Activated CD4-positive, alpha-beta T cell treated with anti-CD3 and anti-CD28 coated beads for 48 hours (primary cell): ENCODE results near the gene FRY.

Experiments
- DNase-seq: peaks from one replicate; pipeline ENCODE4 v3.0.0-alpha.2; 2020

Gene FRY

GRCh38 chr13:32179708-32180107 is 148.1 kb downstream of the FRY start:
- DNase-seq = no peak

- DNase-seq = no peak
These were observed 156.1 kb downstream of the FRY start for GRCh38 chr13:32187651-32188050.

- DNase-seq = no peak
These were observed 160.0 kb downstream of the FRY start for GRCh38 chr13:32191452-32191998.

- no peak for DNase-seq
These were observed 164.1 kb downstream of the FRY start for GRCh38 chr13:32195713-32196112.

GRCh38 chr13:32199168-32199567 is 167.6 kb downstream of the FRY start:
- DNase-seq = no peak

GRCh38 chr13:32200741-32201140 is 169.2 kb downstream of the FRY start:
- no peak for DNase-seq

- no peak for DNase-seq
These were observed 170.2 kb downstream of the FRY start for GRCh38 chr13:32201809-32202208.

- DNase-seq = no peak
These were observed 170.7 kb downstream of the FRY start for GRCh38 chr13:32202268-32202667.

- DNase-seq = no peak
These were observed 171.6 kb downstream of the FRY start for GRCh38 chr13:32203221-32203620.

GRCh38 chr13:32203736-32204135 is 172.2 kb downstream of the FRY start:
- no peak for DNase-seq

GRCh38 chr13:32205431-32206096 is 174.0 kb downstream of the FRY start:
- DNase-seq = no peak

GRCh38 chr13:32206097-32206740 is 174.6 kb downstream of the FRY start:
- no peak for DNase-seq

GRCh38 chr13:32208860-32209259 is 177.3 kb downstream of the FRY start:
- no peak for DNase-seq

GRCh38 chr13:32209652-32210051 is 178.1 kb downstream of the FRY start:
- no peak for DNase-seq

- no peak for DNase-seq
These were observed 178.5 kb downstream of the FRY start for GRCh38 chr13:32210101-32210500.

- DNase-seq = no peak
These were observed 180.2 kb downstream of the FRY start for GRCh38 chr13:32211813-32212212.

- DNase-seq = no peak
These were observed 180.8 kb downstream of the FRY start for GRCh38 chr13:32212421-32212820.

GRCh38 chr13:32213626-32214025 is 182.1 kb downstream of the FRY start:
- DNase-seq = no peak

GRCh38 chr13:32214071-32214470 is 182.5 kb downstream of the FRY start:
- DNase-seq = no peak

GRCh38 chr13:32216281-32216680 is 184.7 kb downstream of the FRY start:
- no peak for DNase-seq

GRCh38 chr13:32222046-32222676 is 190.6 kb downstream of the FRY start:
- DNase-seq = no peak

GRCh38 chr13:32224916-32225315 is 193.3 kb downstream of the FRY start:
- no peak for DNase-seq

- DNase-seq = no peak
These were observed 193.9 kb downstream of the FRY start for GRCh38 chr13:32225481-32225931.
